Nephron (organoid): ENCODE data around the gene CSMD2.
"Not testable (repeated sequence)": the region's sequence is repeated elsewhere in the genome, so short reads cannot be mapped to it uniquely, and the experiment has no call there.

ENCODE experiments used
- H3K27ac Mint-ChIP-seq, 3 experiments: 2 replicates each; pipeline ENCODE4 v1.8.0; 2020; ENCODE audit warnings: mixed read lengths in 3 of 3, mild to moderate bottlenecking in 2 of 3, moderate library complexity in 1 of 3
- H3K27me3 Mint-ChIP-seq: 2 replicates; pipeline ENCODE4 v1.8.0; 2021; ENCODE audit warnings: low read depth, mild to moderate bottlenecking, moderate library complexity, mixed read lengths
- H3K36me3 Mint-ChIP-seq: 2 replicates; pipeline ENCODE4 v1.8.0; 2020; ENCODE audit warnings: low read depth, mixed read lengths
- H3K4me1 Mint-ChIP-seq: 2 replicates; pipeline ENCODE4 v1.8.0; 2020; ENCODE audit warnings: mixed read lengths
- H3K4me3 Mint-ChIP-seq, 3 experiments: 2 replicates each; pipeline ENCODE4 v1.8.0; 2020; ENCODE audit warnings: mild to moderate bottlenecking in 3 of 3, mixed read lengths in 3 of 3, moderate library complexity in 2 of 3
- H3K9me3 Mint-ChIP-seq: 2 replicates; pipeline ENCODE4 v1.8.0; 2020; ENCODE audit warnings: mixed read lengths
- TF ChIP-seq, protein P1 (sequence below), 3 experiments: fragments of 200-600 bp; sonication (generic); IDR thresholded peaks; one replicate each; pipeline ENCODE4 v1.5.0; 2021; ENCODE audit warnings: antibody characterized with exemption in 3 of 3; ENCODE audit not compliant: unreplicated experiment in 3 of 3

CSMD2 gene

DNA sequence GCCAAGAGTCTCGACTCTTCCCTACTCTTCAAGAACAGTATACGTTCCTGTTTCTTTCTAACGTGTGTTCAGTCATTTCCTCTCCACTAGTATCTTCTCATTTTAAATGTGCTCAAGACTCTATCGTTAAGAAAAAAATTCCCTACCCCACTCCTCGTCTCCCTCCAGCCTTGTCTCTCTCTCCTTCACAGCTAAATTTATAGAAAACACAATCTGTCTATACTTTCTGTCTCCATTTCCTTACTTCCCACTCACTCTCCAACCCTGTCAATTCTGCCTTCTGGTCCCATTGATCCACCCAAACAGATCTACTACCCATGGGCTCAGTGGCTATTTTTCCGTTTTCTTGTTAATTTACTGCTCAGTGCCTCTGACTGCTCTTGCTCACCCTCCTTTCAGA is 75.3 kb downstream of the CSMD2 start:
- Mint-ChIP-seq H3K4me3 (no peak overlapping the region), H3K4me1 (no peaks in the 10 kb centered on the region), H3K27ac (no peak overlapping the region), H3K36me3 (peaks cover 4% of the 10 kb centered on the region), H3K27me3 (peaks cover 6% of the 10 kb centered on the region), H3K9me3 (peaks cover 14% of the 10 kb centered on the region)
- TF ChIP-seq, protein P1, sequence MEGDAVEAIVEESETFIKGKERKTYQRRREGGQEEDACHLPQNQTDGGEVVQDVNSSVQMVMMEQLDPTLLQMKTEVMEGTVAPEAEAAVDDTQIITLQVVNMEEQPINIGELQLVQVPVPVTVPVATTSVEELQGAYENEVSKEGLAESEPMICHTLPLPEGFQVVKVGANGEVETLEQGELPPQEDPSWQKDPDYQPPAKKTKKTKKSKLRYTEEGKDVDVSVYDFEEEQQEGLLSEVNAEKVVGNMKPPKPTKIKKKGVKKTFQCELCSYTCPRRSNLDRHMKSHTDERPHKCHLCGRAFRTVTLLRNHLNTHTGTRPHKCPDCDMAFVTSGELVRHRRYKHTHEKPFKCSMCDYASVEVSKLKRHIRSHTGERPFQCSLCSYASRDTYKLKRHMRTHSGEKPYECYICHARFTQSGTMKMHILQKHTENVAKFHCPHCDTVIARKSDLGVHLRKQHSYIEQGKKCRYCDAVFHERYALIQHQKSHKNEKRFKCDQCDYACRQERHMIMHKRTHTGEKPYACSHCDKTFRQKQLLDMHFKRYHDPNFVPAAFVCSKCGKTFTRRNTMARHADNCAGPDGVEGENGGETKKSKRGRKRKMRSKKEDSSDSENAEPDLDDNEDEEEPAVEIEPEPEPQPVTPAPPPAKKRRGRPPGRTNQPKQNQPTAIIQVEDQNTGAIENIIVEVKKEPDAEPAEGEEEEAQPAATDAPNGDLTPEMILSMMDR (IDR thresholded peaks at IDR 0.05; ENCODE audit: unreplicated experiment in 3 of 3), result no peak

- H3K36me3 Mint-ChIP-seq, result peaks cover 4% of the 10 kb centered on the region
- TF ChIP-seq, protein P1 (IDR thresholded peaks at IDR 0.05; ENCODE audit: unreplicated experiment in 3 of 3), result no peak
- H3K9me3 Mint-ChIP-seq, result peaks cover 27% of the 10 kb centered on the region
- no peak overlapping the region for H3K4me3 Mint-ChIP-seq
- H3K27ac Mint-ChIP-seq, result no peak overlapping the region
- H3K27me3 Mint-ChIP-seq, result peaks cover 6% of the 10 kb centered on the region
- H3K4me1 Mint-ChIP-seq, result no peaks in the 10 kb centered on the region
Measured at GRCh38 chr1:34087986-34088385, 77.0 kb downstream of the CSMD2 start.

GRCh38 chr1:34086561-34086960 is 78.5 kb downstream of the CSMD2 start:
- Mint-ChIP-seq H3K9me3 (peaks cover 26% of the 10 kb centered on the region), H3K27me3 (peaks cover 6% of the 10 kb centered on the region), H3K36me3 (no peaks in the 10 kb centered on the region), H3K4me3 (no peak overlapping the region), H3K4me1 (no peaks in the 10 kb centered on the region), H3K27ac (no peak overlapping the region)
- TF ChIP-seq, protein P1 (IDR thresholded peaks at IDR 0.05; ENCODE audit: unreplicated experiment in 3 of 3), result no peak

GRCh38 chr1:34083974-34084373 is 81.1 kb downstream of the CSMD2 start:
- TF ChIP-seq, protein P1 (IDR thresholded peaks at IDR 0.05; ENCODE audit: unreplicated experiment in 3 of 3), result no peak
- peaks cover 6% of the 10 kb centered on the region for H3K27me3 Mint-ChIP-seq
- H3K27ac Mint-ChIP-seq, result no peak overlapping the region
- H3K36me3 Mint-ChIP-seq, result peaks cover 8% of the 10 kb centered on the region
- H3K9me3 Mint-ChIP-seq, result peaks cover 37% of the 10 kb centered on the region
- H3K4me3 Mint-ChIP-seq, result no peak overlapping the region
- no peaks in the 10 kb centered on the region for H3K4me1 Mint-ChIP-seq

DNA sequence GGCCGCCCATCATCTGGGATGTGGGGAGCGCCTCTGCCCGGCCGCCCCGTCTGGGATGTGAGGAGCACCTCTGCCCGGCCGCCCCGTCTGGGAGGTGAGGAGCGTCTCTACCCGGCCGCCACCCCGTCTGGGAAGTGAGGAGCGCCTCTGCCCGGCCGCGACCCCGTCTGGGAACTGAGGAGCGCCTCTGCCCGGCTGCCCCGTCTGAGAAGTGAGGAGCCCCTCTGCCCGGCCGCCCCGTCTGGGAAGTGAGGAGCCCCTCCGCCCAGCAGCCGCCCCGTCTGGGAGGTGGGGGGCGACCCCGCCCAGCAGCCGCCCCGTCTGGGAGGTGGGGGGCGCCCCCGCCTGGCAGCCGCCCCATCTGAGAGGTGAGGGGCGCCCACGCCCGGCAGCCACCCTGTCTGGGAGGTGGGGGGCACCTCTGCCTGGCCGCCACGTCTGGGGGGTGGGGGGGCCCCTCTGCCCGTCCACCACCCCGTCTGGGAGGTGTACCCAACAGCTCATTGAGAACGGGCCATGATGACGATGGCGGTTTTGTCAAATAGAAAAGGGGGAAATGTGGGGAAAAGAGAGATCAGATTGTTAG is 82.9 kb downstream of the CSMD2 start:
- H3K9me3 Mint-ChIP-seq, result peaks cover 40% of the 10 kb centered on the region
- not testable (repeated sequence) for H3K4me3 Mint-ChIP-seq, H3K36me3 Mint-ChIP-seq, H3K27me3 Mint-ChIP-seq, H3K4me1 Mint-ChIP-seq, H3K27ac Mint-ChIP-seq

- H3K36me3 Mint-ChIP-seq, result peaks cover 8% of the 10 kb centered on the region
- no peaks in the 10 kb centered on the region for H3K4me1 Mint-ChIP-seq
- peaks cover 26% of the 10 kb centered on the region for H3K9me3 Mint-ChIP-seq
- no peak overlapping the region for H3K4me3 Mint-ChIP-seq
- H3K27me3 Mint-ChIP-seq, result peaks cover 9% of the 10 kb centered on the region
- H3K27ac Mint-ChIP-seq, result no peak overlapping the region
- TF ChIP-seq, protein P1 (IDR thresholded peaks at IDR 0.05; ENCODE audit: unreplicated experiment in 3 of 3), result no peak
Measured at GRCh38 chr1:34078383-34078782, 86.6 kb downstream of the CSMD2 start.
